Urinary bladder (tissue), 4 donors: ENCODE data around the gene NUCB2. TPM values are rescaled to one million over a fixed set of nuclear protein-coding genes. Genes with fewer than 3 reads are reported as not detected.
"Not testable (repeated sequence)": the region's sequence is repeated elsewhere in the genome, so short reads cannot be mapped to it uniquely, and the experiment has no call there.

ENCODE experiments used
- DNase-seq: peaks from one replicate; pipeline ENCODE4 v3.0.0-alpha.2; 2015; ENCODE audit errors: extremely low spot score
- H3K27ac ChIP-seq: one replicate; pipeline ENCODE4 v1.5.1; 2013; ENCODE audit warnings: low read depth, mild to moderate bottlenecking, moderate library complexity
- H3K36me3 ChIP-seq: one replicate; pipeline ENCODE4 v1.6.1; 2013; ENCODE audit warnings: mild to moderate bottlenecking, moderate library complexity; ENCODE audit not compliant: insufficient read depth
- H3K4me1 ChIP-seq: one replicate; pipeline ENCODE4 v1.6.1; 2013; ENCODE audit warnings: mild to moderate bottlenecking, moderate library complexity; ENCODE audit not compliant: insufficient read depth
- H3K4me3 ChIP-seq: one replicate; pipeline ENCODE4 v1.5.1; 2013; ENCODE audit warnings: low read depth, low read length
- WGBS: extraction: QIAGEN DNeasy Blood & Tissue Kit; methylation state at CpG from one replicate; pipeline ENCODE4 v1.1.7; 2013; 5-methylcytosine and 5-hydroxymethylcytosine counted together
- polyA plus RNA-seq: library from polyadenylated mRNA; stranded (reverse); fragments of 200-250 nt; gene quantifications from one replicate; pipeline ENCODE4 v1.2.3, GENCODE V29; 2013
- total RNA-seq: library from RNA; depleted of rRNA; stranded (reverse); fragments of >200 nt; gene quantifications from one replicate; pipeline ENCODE4 v1.2.3, GENCODE V29; 2014
- donor health status: healthy with polysubstance abuse.
- donor health status: healthy.

Gene NUCB2
- total and polyA plus RNA-seq, 2 donors: 54.8 to 174 TPM

DNA sequence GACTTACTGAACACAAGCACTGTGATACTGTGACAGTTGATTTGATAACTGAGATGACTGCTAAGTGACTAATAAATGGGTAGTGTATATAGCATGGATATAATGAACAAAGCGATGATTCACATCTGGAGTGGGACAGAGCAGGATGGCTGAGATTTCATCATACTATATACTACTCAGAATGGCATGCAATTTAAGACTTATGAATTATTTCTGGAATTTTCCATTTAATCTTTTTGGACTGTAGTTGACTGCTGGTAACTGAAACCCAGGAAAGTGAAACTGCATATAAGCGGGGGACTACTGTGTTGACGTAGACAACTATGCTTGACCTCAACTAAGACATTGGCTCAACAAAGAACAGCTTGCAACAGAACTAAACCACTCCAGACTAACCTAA, 20.0 kb upstream of the NUCB2 start:
- peaks cover 1% of the 10 kb centered on the region for H3K4me1 ChIP-seq
- no peak overlapping the region for H3K27ac ChIP-seq
- WGBS: 49% methylated on average over 3 of the region's 3 CpGs
- H3K4me3 ChIP-seq: no peak overlapping the region
- H3K36me3 ChIP-seq: no peaks in the 10 kb centered on the region
- no peak for DNase-seq

DNA sequence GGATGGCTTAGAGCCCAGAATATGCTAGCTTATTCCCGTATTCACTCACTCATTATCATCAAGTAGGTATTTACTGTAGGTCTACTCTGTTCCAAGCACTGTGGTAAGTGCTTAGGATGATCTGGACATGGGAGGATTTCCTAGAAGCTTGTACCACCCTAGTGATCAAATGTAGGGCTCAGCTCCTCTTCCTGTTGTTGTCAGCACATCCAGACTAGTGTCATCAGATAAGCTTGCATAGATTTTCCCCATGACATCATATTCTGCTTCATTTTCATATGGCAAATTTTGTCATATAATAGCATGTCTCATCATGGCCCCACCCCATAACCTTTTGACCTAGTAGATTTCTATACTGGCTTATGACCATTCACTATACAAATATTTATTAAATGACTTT, 19.3 kb upstream of the NUCB2 start:
- H3K4me1 ChIP-seq: peaks cover 1% of the 10 kb centered on the region
- no peaks in the 10 kb centered on the region for H3K36me3 ChIP-seq
- no peak overlapping the region for H3K4me3 ChIP-seq
- 27% methylated on average over 1 of the region's 1 CpG for WGBS
- no peak overlapping the region for H3K27ac ChIP-seq
- DNase-seq: no peak

DNA sequence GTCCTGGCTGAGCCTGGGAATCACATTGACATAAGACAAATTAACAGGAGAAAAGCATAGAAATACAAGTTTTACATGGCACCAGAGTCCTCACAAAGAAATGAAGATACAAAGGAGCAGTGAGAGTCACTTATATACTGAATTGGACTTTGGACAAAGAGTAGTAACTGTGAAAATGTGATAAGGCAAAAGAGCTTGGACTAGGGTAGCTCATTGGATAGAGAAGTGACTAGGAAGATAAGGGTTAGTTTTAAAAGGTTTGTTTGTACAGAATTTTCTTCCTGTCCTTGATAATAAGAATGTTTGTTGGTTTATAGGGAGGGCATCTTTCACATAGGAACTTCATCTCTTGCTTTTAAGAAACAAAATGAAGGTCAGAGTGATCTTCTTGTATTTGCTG, 17.9 kb upstream of the NUCB2 start:
- Histone ChIP-seq H3K4me1 (peaks cover 1% of the 10 kb centered on the region), H3K27ac (no peak overlapping the region), H3K36me3 (no peaks in the 10 kb centered on the region), H3K4me3 (no peak overlapping the region)
- DNase-seq: no peak

DNA sequence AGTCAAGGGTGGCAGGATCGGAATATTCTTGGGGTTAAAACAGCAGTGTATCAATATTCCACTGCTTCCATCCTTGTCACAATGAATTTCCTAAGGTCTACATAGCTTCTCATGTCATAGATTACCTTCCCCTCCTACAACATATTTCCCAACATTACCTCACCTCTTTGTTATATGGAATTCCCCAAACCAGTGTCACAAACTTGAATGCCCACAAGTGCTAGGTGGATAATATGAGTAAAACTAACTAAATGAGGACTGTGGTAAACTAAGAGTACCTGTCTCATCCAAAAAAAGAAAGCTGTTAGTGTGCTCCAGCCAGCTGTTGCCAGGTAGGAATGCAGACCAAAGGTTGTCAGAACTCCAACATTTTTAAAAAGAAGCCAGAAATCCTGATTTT, 17.0 kb upstream of the NUCB2 start:
- no peak for DNase-seq
- H3K36me3 ChIP-seq: no peaks in the 10 kb centered on the region
- 97% methylated on average over 1 of the region's 1 CpG for WGBS
- no peak overlapping the region for H3K27ac ChIP-seq
- H3K4me3 ChIP-seq: no peak overlapping the region
- peaks cover 1% of the 10 kb centered on the region for H3K4me1 ChIP-seq

GRCh38 chr11:17260020-17260419, 16.5 kb upstream of the NUCB2 start:
- Histone ChIP-seq H3K36me3 (no peaks in the 10 kb centered on the region), H3K4me1 (peaks cover 1% of the 10 kb centered on the region), H3K27ac (no peak overlapping the region), H3K4me3 (no peak overlapping the region)
- DNase-seq: no peak

- Histone ChIP-seq H3K36me3 (no peaks in the 10 kb centered on the region), H3K27ac (no peak overlapping the region), H3K4me1 (no peaks in the 10 kb centered on the region), H3K4me3 (no peak overlapping the region)
- DNase-seq: no peak
- 75% methylated on average over 1 of the region's 1 CpG for WGBS
Observed at GRCh38 chr11:17263769-17264168, 12.8 kb upstream of the NUCB2 start.

- WGBS: 86% methylated on average over 5 of the region's 5 CpGs
- Histone ChIP-seq H3K4me3 (no peak overlapping the region), H3K27ac (no peak overlapping the region), H3K36me3 (no peaks in the 10 kb centered on the region), H3K4me1 (no peaks in the 10 kb centered on the region)
- no peak for DNase-seq
Observed at GRCh38 chr11:17266781-17267180, 9.8 kb upstream of the NUCB2 start.

GRCh38 chr11:17267576-17267975, 9.0 kb upstream of the NUCB2 start:
- WGBS: 95% methylated on average over 5 of the region's 5 CpGs
- Histone ChIP-seq H3K27ac (no peak overlapping the region), H3K4me1 (no peaks in the 10 kb centered on the region), H3K4me3 (no peak overlapping the region), H3K36me3 (no peaks in the 10 kb centered on the region)
- DNase-seq: no peak

- not testable (repeated sequence) for H3K4me3 ChIP-seq, H3K27ac ChIP-seq, H3K4me1 ChIP-seq, H3K36me3 ChIP-seq, DNase-seq
- 90% methylated on average over 5 of the region's 5 CpGs for WGBS
Observed at GRCh38 chr11:17268500-17268899, 8.0 kb upstream of the NUCB2 start.

DNA sequence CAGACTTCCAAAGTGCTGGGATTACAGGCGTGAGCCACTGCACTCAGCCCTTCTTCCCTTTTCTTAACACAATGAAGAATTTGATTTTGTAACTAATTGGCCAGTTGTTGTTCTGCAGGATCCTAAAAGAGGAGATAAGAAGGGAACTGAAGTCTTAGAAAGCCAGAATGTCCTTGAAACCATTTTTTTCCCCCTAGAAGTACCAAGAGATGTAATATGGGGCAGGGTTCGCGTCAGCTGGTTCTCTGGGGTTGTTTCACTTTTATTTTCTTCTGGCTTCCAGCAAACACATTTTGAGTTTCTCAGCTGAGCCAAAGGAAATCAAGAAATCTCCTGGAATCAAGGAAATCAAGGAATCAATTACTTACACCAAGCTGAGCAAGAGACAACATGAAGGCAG, 7.6 kb upstream of the NUCB2 start:
- Histone ChIP-seq H3K27ac (no peak overlapping the region), H3K36me3 (no peaks in the 10 kb centered on the region), H3K4me1 (no peaks in the 10 kb centered on the region), H3K4me3 (no peak overlapping the region)
- WGBS: 86% methylated on average over 3 of the region's 3 CpGs
- DNase-seq: no peak

DNA sequence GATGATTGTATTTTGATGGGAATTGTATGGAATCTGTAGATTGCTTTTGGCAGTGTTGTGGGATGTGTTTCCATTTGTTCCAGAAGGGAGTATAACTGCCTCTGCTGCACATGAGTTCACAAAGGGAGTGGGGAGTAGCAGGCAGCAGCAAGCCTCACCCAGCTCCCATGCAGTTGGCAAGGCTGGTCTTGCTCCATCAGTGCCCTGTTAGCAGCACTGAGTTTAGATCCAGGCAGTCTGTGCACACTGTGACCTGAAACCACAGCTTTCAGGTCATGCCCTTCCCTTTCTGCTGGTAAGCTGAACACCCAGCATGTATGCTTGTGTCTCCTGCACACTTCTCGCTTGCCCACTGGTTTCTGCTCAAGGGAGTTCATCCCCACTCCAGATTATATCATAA, 3.7 kb upstream of the NUCB2 start:
- no peaks in the 10 kb centered on the region for H3K36me3 ChIP-seq
- no peak overlapping the region for H3K4me3 ChIP-seq
- DNase-seq: no peak
- H3K4me1 ChIP-seq: no peaks in the 10 kb centered on the region
- H3K27ac ChIP-seq: no peak overlapping the region
- 93% methylated on average over 1 of the region's 1 CpG for WGBS

- Histone ChIP-seq H3K27ac (no peak overlapping the region), H3K4me1 (no peaks in the 10 kb centered on the region), H3K36me3 (no peaks in the 10 kb centered on the region), H3K4me3 (no peak overlapping the region)
- 47% methylated on average over 6 of the region's 6 CpGs for WGBS
- DNase-seq: no peak
Observed at GRCh38 chr11:17273211-17273610, 3.3 kb upstream of the NUCB2 start.

DNA sequence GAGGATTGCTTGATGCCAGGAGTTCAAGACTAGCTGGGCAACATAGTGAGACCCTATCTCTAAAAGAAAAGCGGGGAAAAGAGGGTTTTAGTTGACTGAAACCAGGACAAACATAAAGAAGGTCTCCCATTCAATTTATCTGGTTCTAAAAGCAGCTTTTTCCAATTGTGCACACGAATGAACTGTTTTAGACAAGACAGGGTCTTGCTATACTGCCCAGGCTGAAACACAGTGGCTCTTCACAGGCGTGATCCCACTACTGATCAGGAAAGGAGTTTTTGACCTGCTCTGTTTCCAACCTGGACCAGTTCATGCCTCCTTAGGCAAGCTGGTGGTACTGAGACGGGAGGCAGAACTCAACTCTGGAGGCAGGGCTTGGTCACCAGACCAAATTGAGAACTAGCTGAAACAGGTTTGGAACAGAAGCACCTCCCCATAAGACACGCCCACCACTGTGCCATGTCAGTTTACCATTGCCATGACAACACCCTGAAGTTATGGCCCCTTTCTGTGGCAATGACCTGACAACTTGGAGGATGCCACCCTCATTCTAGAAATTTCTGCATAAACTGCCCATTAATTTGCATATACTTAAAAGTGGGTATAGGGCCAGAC, 2.8 kb upstream of the NUCB2 start:
- H3K4me1 ChIP-seq: no peaks in the 10 kb centered on the region
- DNase-seq: no peak
- WGBS: 91% methylated on average over 5 of the region's 5 CpGs
- H3K36me3 ChIP-seq: no peaks in the 10 kb centered on the region
- no peak overlapping the region for H3K27ac ChIP-seq
- no peak overlapping the region for H3K4me3 ChIP-seq

DNA sequence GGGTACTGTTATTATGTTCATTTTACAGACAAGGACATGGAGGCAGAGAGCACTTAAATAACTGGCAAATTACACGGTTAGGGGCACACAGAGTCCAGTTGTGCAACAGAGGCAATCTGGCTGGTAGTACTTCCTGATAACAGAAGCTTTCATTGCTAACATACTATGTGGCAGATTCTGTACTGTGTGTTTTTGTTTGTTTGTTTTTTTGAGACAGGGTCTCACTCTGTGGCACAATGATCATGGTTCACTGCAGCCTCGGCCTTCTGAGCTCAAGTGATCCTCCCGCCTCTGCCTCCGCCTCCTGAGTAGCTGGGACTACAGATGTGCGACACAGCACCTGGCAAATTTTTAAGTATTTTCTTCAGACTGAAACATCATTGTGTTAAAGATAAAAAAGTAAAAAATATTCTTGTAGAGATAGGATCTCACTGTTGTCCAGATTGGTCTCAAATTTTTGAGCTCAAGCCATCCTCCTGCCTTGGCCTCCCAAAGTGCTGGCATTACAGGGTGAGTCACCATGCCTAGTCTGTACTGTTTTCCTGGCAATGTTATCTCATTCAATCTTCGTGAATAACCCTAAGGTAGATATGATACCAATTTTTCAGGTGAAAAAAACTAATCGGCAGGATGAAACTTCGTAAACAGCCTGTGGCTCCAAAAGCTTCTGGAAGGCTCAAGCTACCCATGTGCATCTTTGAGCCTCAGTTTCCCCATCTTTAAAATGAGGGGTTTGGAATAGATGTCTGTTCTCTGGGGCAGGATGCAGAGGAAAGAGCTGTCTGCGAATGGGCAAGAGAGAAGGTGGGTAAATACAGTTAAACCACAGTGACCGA, 921 bp upstream of the NUCB2 start:
- Histone ChIP-seq H3K27ac (no peak overlapping the region), H3K4me1 (no peaks in the 10 kb centered on the region), H3K36me3 (no peaks in the 10 kb centered on the region), H3K4me3 (peak overlapping the region; percentile 78)
- 68% methylated on average over 10 of the region's 10 CpGs for WGBS
- no peak for DNase-seq
